Caco-2 (cell line): ENCODE results near the gene DCST1. TPM values are rescaled to one million over a fixed set of nuclear protein-coding genes. Genes with fewer than 3 reads are reported as not detected.
A peak's percentile ranks its signal among the peaks of the same experiment; 100 is the strongest.

Experiments
- BruUV-seq: library from RNA; stranded (reverse); fragments of 400-500 nt; replicated peaks from 2 replicates; lab custom pipeline; 2021; lab: Mats Ljungman, UMichigan
- CTCF ChIA-PET: fragments of 300-600 bp; sonication (Branson Sonifier 250); formaldehyde crosslinking; loops from one replicate; lab custom pipeline; 2022; ENCODE audit warnings: antibody characterized with exemption; lab: Charles Lee
- POLR2A ChIA-PET: fragments of 300-600 bp; sonication (Branson Sonifier 250); formaldehyde crosslinking; loops from one replicate; lab custom pipeline; 2022; ENCODE audit warnings: antibody characterized with exemption; lab: Charles Lee
- DNase-seq, 2 experiments: peaks; one replicate each; pipeline versions ENCODE4 v3.0.0 to v3.0.0-alpha.2; 2020 to 2022
- H3K27me3 ChIP-seq: replicated peaks from 2 replicates; pipeline ENCODE4 v1.6.0; 2011; ENCODE audit warnings: low read length; ENCODE audit not compliant: control insufficient read depth, insufficient read depth
- H3K36me3 ChIP-seq: 2 replicates; pipeline ENCODE4 v1.5.1; 2011; ENCODE audit warnings: low read length; ENCODE audit not compliant: control insufficient read depth, insufficient read depth
- H3K4me1 ChIP-seq: fragments of 250-450 bp; sonication (Bioruptor Pico); 2 replicates; pipeline ENCODE4 v1.5.1; 2020; ENCODE audit warnings: mild to moderate bottlenecking
- H3K4me3 ChIP-seq: 2 replicates; pipeline ENCODE4 v1.5.1; 2011; ENCODE audit warnings: low read depth, mild to moderate bottlenecking, control low read depth, low read length
- H3K9me3 ChIP-seq: fragments of 250-450 bp; sonication (Bioruptor Pico); 2 replicates; pipeline ENCODE4 v1.5.1; 2020; ENCODE audit warnings: mild to moderate bottlenecking, moderate library complexity
- H3K27ac Mint-ChIP-seq: one replicate; pipeline ENCODE4 v1.8.0; 2022; ENCODE audit warnings: mixed read lengths; ENCODE audit not compliant: unreplicated experiment
- H3K27me3 Mint-ChIP-seq: one replicate; pipeline ENCODE4 v1.8.0; 2022; ENCODE audit warnings: mixed read lengths; ENCODE audit not compliant: insufficient read depth, unreplicated experiment
- H3K36me3 Mint-ChIP-seq: one replicate; pipeline ENCODE4 v1.8.0; 2022; ENCODE audit warnings: mild to moderate bottlenecking, mixed read lengths; ENCODE audit not compliant: insufficient read depth, unreplicated experiment
- H3K4me1 Mint-ChIP-seq: one replicate; pipeline ENCODE4 v1.8.0; 2022; ENCODE audit warnings: low read depth, mixed read lengths; ENCODE audit not compliant: unreplicated experiment
- H3K4me3 Mint-ChIP-seq: one replicate; pipeline ENCODE4 v1.8.0; 2022; ENCODE audit warnings: mild to moderate bottlenecking, moderate library complexity, mixed read lengths; ENCODE audit not compliant: unreplicated experiment
- H3K9me3 Mint-ChIP-seq: one replicate; pipeline ENCODE4 v1.8.0; 2022; ENCODE audit warnings: mixed read lengths; ENCODE audit not compliant: unreplicated experiment
- intact Hi-C: fragments of 100-400 bp; cut with micrococcal nuclease; formaldehyde crosslinking; loops from one replicate; pipeline ENCODE4 v1.10.0; 2022; ENCODE audit not compliant: unreplicated experiment
- total RNA-seq: library from RNA; stranded (reverse); gene quantifications from 2 replicates; pipeline ENCODE4 v1.2.3, GENCODE V29; 2022
- TF ChIP-seq, protein P1 (sequence below), 2 experiments: fragments of 200-600 bp in 1 of 2; IDR thresholded peaks; 1 replicate in 1 of 2; 2 replicates in 1 of 2; pipeline versions ENCODE4 v1.5.1 to v1.8.0; 2011 to 2022; ENCODE audit warnings: antibody characterized with exemption in 1 of 2, control low read depth in 1 of 2, inconsistent platforms in 1 of 2, low read depth in 1 of 2, low read length in 1 of 2, mild to moderate bottlenecking in 1 of 2, moderate library complexity in 1 of 2; ENCODE audit not compliant: insufficient read depth in 1 of 2, severe bottlenecking in 1 of 2, unreplicated experiment in 1 of 2

Gene DCST1
- total RNA-seq, 1 experiment from 2014 or later, result not detected

DNA sequence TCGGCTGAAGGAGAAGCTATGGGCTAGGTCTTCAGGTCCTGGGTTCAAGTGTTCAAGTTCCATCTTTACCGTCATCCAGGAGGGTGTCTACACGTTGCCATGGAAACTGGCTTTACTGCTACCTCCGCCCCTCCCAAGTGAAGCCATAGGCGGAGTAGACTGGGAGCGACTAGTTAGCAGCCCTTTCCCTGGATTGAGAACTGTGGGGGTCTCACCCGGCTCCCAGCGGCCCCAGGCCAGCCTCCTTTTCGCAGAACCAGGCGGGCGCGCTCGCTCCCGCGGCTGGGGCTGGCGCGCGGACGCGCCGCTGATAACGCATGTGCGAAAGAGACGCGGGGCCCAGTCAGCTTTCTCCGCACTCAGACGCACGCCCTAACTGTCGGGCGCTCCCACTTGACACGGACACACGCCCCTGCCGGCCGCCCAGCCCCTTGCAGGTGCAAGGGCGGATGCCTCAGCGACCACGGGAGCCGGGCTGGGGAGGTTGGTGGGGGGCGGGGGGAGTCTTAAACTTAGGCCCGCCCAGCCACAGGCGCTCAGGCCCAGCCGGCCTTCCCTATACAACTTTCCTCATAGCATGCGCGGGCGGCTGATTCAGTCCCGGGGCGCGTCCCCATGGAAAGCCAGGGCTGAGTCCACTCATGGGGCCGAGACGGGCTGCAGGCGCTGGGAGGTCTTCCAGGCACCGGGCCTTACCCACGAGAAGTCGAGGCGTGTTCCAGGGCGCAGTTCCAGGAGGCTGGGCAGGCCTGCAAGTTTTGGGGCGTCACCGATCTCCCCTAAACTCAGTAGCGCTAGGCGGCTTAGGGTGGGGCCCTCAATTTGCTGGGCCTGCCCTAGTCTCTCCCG is 37.3 kb downstream of the DCST1 start:
- peaks cover 11% of the 10 kb centered on the region for H3K36me3 Mint-ChIP-seq
- DNase-seq, result peak; percentile 89 to 91
- H3K36me3 ChIP-seq, result peaks cover 2% of the 10 kb centered on the region; the same call in 1 of the 2 replicates
- no peaks in the 10 kb centered on the region for H3K9me3 Mint-ChIP-seq
- BruUV-seq, result no TSS peak
- no peaks in the 10 kb centered on the region for H3K27me3 ChIP-seq
- H3K4me3 Mint-ChIP-seq, result peak overlapping the region; percentile 20
- no peaks in the 10 kb centered on the region for H3K9me3 ChIP-seq
- H3K27me3 Mint-ChIP-seq, result no peaks in the 10 kb centered on the region
- peaks cover 20% of the 10 kb centered on the region for H3K4me1 ChIP-seq
- H3K4me1 Mint-ChIP-seq, result peaks cover 5% of the 10 kb centered on the region
- H3K27ac Mint-ChIP-seq, result no peak overlapping the region
- intact Hi-C loops, result loop anchor here (1.0 kb wide), 1 partner anchor 13 kb away; no protein-coding TSS in a partner anchor
- TF ChIP-seq, protein P1, sequence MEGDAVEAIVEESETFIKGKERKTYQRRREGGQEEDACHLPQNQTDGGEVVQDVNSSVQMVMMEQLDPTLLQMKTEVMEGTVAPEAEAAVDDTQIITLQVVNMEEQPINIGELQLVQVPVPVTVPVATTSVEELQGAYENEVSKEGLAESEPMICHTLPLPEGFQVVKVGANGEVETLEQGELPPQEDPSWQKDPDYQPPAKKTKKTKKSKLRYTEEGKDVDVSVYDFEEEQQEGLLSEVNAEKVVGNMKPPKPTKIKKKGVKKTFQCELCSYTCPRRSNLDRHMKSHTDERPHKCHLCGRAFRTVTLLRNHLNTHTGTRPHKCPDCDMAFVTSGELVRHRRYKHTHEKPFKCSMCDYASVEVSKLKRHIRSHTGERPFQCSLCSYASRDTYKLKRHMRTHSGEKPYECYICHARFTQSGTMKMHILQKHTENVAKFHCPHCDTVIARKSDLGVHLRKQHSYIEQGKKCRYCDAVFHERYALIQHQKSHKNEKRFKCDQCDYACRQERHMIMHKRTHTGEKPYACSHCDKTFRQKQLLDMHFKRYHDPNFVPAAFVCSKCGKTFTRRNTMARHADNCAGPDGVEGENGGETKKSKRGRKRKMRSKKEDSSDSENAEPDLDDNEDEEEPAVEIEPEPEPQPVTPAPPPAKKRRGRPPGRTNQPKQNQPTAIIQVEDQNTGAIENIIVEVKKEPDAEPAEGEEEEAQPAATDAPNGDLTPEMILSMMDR (IDR thresholded peaks at IDR 0.05; ENCODE audit: insufficient read depth in 1 of 2, low read depth in 1 of 2, low read length in 1 of 2, severe bottlenecking in 1 of 2, unreplicated experiment in 1 of 2), result peak; percentile 63 to 75
- ChIA-PET CTCF (interaction anchor here (0.5 to 1.1 kb wide), 7 partner anchors 10 to 102 kb away, joined by 4 to 7 read pairs (median 5); partner anchors contain the start of genes ADAM15 and KRTCAP2), POLR2A (no interaction called here)
- peak overlapping the region; percentile 30 for H3K4me3 ChIP-seq

DNA sequence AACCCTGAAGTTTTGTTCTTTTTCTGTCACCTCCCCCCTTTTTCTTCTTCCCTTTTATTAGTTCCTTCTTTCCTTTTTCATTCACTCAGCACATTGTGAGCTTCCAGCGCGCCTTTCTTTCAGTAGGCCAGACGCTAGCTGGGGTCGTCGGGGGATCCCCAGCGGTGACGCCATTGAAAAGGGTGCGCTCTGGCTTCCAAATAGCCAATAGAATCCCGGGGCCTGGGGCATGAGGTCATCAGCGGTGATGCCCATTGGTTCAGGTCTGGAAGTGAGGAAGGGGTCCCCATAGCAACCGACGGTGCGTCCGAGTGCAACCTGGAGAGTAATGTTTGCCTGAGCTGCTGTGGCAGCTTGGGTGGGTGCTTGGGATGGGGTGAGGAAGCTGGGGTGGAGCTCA is 38.1 kb downstream of the DCST1 start:
- peaks cover 6% of the 10 kb centered on the region for H3K36me3 Mint-ChIP-seq
- ChIA-PET POLR2A (no interaction called here), CTCF (interaction anchor here (1.0 kb wide), 1 partner anchor 13 kb away, joined by 7 read pairs; no protein-coding TSS in a partner anchor)
- TF ChIP-seq, protein P1 (IDR thresholded peaks at IDR 0.05; ENCODE audit: insufficient read depth in 1 of 2, low read depth in 1 of 2, low read length in 1 of 2, severe bottlenecking in 1 of 2, unreplicated experiment in 1 of 2), result no peak
- H3K4me3 ChIP-seq, result no peak overlapping the region
- H3K27ac Mint-ChIP-seq, result no peak overlapping the region
- H3K27me3 ChIP-seq, result no peaks in the 10 kb centered on the region
- BruUV-seq, result no TSS peak
- no peaks in the 10 kb centered on the region for H3K27me3 Mint-ChIP-seq
- H3K36me3 ChIP-seq, result no peaks in the 10 kb centered on the region; the same call in 1 of the 2 replicates
- DNase-seq, result no peak
- H3K9me3 Mint-ChIP-seq, result no peaks in the 10 kb centered on the region
- no peaks in the 10 kb centered on the region for H3K9me3 ChIP-seq
- peak overlapping the region; percentile 20 for H3K4me3 Mint-ChIP-seq
- peaks cover 20% of the 10 kb centered on the region for H3K4me1 ChIP-seq
- intact Hi-C loops, result no loop called here
- H3K4me1 Mint-ChIP-seq, result peaks cover 5% of the 10 kb centered on the region

DNA sequence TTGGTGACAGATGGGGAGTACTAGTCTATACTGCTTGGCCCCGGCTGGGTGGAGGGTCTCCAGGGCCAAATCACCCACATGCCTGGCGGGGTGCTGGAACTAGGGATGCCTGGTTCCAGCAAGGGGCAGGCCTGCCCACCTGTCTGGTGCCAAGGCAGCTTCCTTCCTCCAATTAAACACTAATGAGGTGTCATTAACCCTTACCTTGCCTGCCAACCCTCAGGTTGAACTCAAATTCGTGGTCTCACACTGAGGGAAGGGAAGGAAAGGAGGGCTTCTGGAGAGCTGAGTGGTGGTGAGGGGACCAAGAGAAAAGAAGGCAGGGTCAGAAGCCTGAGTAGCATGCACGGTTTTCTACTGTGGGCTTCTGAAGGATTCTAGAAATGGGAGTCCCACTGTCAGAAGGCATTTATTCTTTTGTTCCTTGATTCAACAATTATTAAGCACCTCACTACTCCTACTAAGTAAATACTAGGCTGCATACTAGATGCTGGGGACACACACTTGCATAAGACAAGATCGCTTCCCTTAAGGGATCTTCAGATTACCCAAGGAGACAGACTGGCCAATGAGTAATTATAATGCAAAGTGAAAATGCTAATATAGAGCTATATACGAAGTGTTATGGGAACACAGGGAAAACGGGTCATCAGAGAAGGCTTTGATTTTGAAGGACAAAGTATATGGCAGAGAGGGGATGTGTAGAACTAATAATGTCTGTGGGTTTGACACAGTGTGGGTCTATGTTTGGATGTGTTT is 39.1 kb downstream of the DCST1 start:
- no peaks in the 10 kb centered on the region for H3K27me3 Mint-ChIP-seq
- H3K27ac Mint-ChIP-seq, result no peak overlapping the region
- TF ChIP-seq, protein P1 (IDR thresholded peaks at IDR 0.05; ENCODE audit: insufficient read depth in 1 of 2, low read depth in 1 of 2, low read length in 1 of 2, severe bottlenecking in 1 of 2, unreplicated experiment in 1 of 2), result no peak
- peaks cover 10% of the 10 kb centered on the region for H3K4me1 Mint-ChIP-seq
- BruUV-seq, result no TSS peak
- peaks cover 6% of the 10 kb centered on the region for H3K36me3 Mint-ChIP-seq
- no peaks in the 10 kb centered on the region for H3K9me3 ChIP-seq
- ChIA-PET POLR2A (no interaction called here), CTCF (interaction anchor here (1.0 to 1.4 kb wide), 2 partner anchors 12 to 19 kb away, joined by 4 to 7 read pairs; no protein-coding TSS in a partner anchor)
- no peak for DNase-seq
- no peaks in the 10 kb centered on the region; the same call in 1 of the 2 replicates for H3K36me3 ChIP-seq
- H3K9me3 Mint-ChIP-seq, result no peaks in the 10 kb centered on the region
- no peak overlapping the region for H3K4me3 ChIP-seq
- no peak overlapping the region for H3K4me3 Mint-ChIP-seq
- H3K27me3 ChIP-seq, result no peaks in the 10 kb centered on the region
- intact Hi-C loops, result no loop called here
- peaks cover 26% of the 10 kb centered on the region for H3K4me1 ChIP-seq
